Measurements from ENCODE around the gene UPK1B.
"Not testable (repeated sequence)": the region's sequence is repeated elsewhere in the genome, so short reads cannot be mapped to it uniquely, and the experiment has no call there.

UPK1B gene

GRCh38 chr3:119160361-119160760 lies 13.0 kb upstream of the UPK1B start:
- H3K4me1 ChIP-seq (ENCODE audit: insufficient read depth, insufficient read length), result no peaks in the 10 kb centered on the region
- H3K27me3 ChIP-seq (ENCODE audit: insufficient read depth, insufficient read length), result no peaks in the 10 kb centered on the region
- TF ChIP-seq SUZ12 (IDR thresholded peaks at IDR 0.05; ENCODE audit: extremely low read depth, insufficient read depth, insufficient read length) (no peak), ZNF274 (IDR thresholded peaks at IDR 0.05; ENCODE audit: low read depth, low read length) (no peak), YY1 (IDR thresholded peaks at IDR 0.05; ENCODE audit: insufficient read depth, insufficient read length) (no peak)
- H3K9me3 ChIP-seq (ENCODE audit: insufficient read depth, low read length), result peaks cover 28% of the 10 kb centered on the region
- DNase-seq (ENCODE audit: low read depth, low spot score), result no peak
- H3K9ac ChIP-seq (ENCODE audit: insufficient read length, low read depth), result no peak overlapping the region
- H3K36me3 ChIP-seq (ENCODE audit: insufficient read depth, insufficient read length, low read length), result no peaks in the 10 kb centered on the region
- no peak overlapping the region for H3K4me3 ChIP-seq (ENCODE audit: insufficient read length, low read depth)

- TF ChIP-seq YY1 (IDR thresholded peaks at IDR 0.05; ENCODE audit: insufficient read depth, insufficient read length) (no peak), ZNF274 (IDR thresholded peaks at IDR 0.05; ENCODE audit: low read depth, low read length) (no peak), SUZ12 (IDR thresholded peaks at IDR 0.05; ENCODE audit: extremely low read depth, insufficient read depth, insufficient read length) (no peak)
- H3K4me3 ChIP-seq (ENCODE audit: insufficient read length, low read depth), result no peak overlapping the region
- H3K27me3 ChIP-seq (ENCODE audit: insufficient read depth, insufficient read length), result no peaks in the 10 kb centered on the region
- DNase-seq (ENCODE audit: low read depth, low spot score), result no peak
- H3K9me3 ChIP-seq (ENCODE audit: insufficient read depth, low read length), result peaks cover 28% of the 10 kb centered on the region
- H3K4me1 ChIP-seq (ENCODE audit: insufficient read depth, insufficient read length), result no peaks in the 10 kb centered on the region
- no peak overlapping the region for H3K9ac ChIP-seq (ENCODE audit: insufficient read length, low read depth)
- no peaks in the 10 kb centered on the region for H3K36me3 ChIP-seq (ENCODE audit: insufficient read depth, insufficient read length, low read length)
Measured at GRCh38 chr3:119160815-119161214, 12.6 kb upstream of the UPK1B start.

- H3K4me3 ChIP-seq (ENCODE audit: insufficient read length, low read depth), result no peak overlapping the region
- no peaks in the 10 kb centered on the region for H3K27me3 ChIP-seq (ENCODE audit: insufficient read depth, insufficient read length)
- no peaks in the 10 kb centered on the region for H3K36me3 ChIP-seq (ENCODE audit: insufficient read depth, insufficient read length, low read length)
- no peak overlapping the region for H3K9ac ChIP-seq (ENCODE audit: insufficient read length, low read depth)
- H3K9me3 ChIP-seq (ENCODE audit: insufficient read depth, low read length), result peaks cover 28% of the 10 kb centered on the region
- H3K4me1 ChIP-seq (ENCODE audit: insufficient read depth, insufficient read length), result no peaks in the 10 kb centered on the region
- no peak for DNase-seq (ENCODE audit: low read depth, low spot score)
- TF ChIP-seq YY1 (IDR thresholded peaks at IDR 0.05; ENCODE audit: insufficient read depth, insufficient read length) (no peak), ZNF274 (IDR thresholded peaks at IDR 0.05; ENCODE audit: low read depth, low read length) (no peak), SUZ12 (IDR thresholded peaks at IDR 0.05; ENCODE audit: extremely low read depth, insufficient read depth, insufficient read length) (no peak)
Measured at GRCh38 chr3:119161240-119161639, 12.2 kb upstream of the UPK1B start.

- not testable (repeated sequence) for H3K9ac ChIP-seq (ENCODE audit: insufficient read length, low read depth); H3K4me1 ChIP-seq (ENCODE audit: insufficient read depth, insufficient read length); H3K27me3 ChIP-seq (ENCODE audit: insufficient read depth, insufficient read length); H3K4me3 ChIP-seq (ENCODE audit: insufficient read length, low read depth); H3K36me3 ChIP-seq (ENCODE audit: insufficient read depth, insufficient read length, low read length); DNase-seq (ENCODE audit: low read depth, low spot score)
- H3K9me3 ChIP-seq (ENCODE audit: insufficient read depth, low read length), result peaks cover 28% of the 10 kb centered on the region
Measured at GRCh38 chr3:119164745-119165144, 8.7 kb upstream of the UPK1B start.

GRCh38 chr3:119170821-119171220 lies 2.6 kb upstream of the UPK1B start:
- H3K9ac ChIP-seq (ENCODE audit: insufficient read length, low read depth), result no peak overlapping the region
- no peak for DNase-seq (ENCODE audit: low read depth, low spot score)
- no peaks in the 10 kb centered on the region for H3K9me3 ChIP-seq (ENCODE audit: insufficient read depth, low read length)
- no peaks in the 10 kb centered on the region for H3K4me1 ChIP-seq (ENCODE audit: insufficient read depth, insufficient read length)
- H3K4me3 ChIP-seq (ENCODE audit: insufficient read length, low read depth), result no peak overlapping the region
- TF ChIP-seq YY1 (IDR thresholded peaks at IDR 0.05; ENCODE audit: insufficient read depth, insufficient read length), result no peak
- TF ChIP-seq ZNF274 (IDR thresholded peaks at IDR 0.05; ENCODE audit: low read depth, low read length), result no peak
- no peak for TF ChIP-seq SUZ12 (IDR thresholded peaks at IDR 0.05; ENCODE audit: extremely low read depth, insufficient read depth, insufficient read length)
- no peaks in the 10 kb centered on the region for H3K36me3 ChIP-seq (ENCODE audit: insufficient read depth, insufficient read length, low read length)
- peaks cover 3% of the 10 kb centered on the region for H3K27me3 ChIP-seq (ENCODE audit: insufficient read depth, insufficient read length)

GRCh38 chr3:119175872-119176756 lies 2.7 kb downstream of the UPK1B start:
- Histone ChIP-seq H3K36me3 (ENCODE audit: insufficient read depth, insufficient read length, low read length) (no peaks in the 10 kb centered on the region), H3K4me1 (ENCODE audit: insufficient read depth, insufficient read length) (no peaks in the 10 kb centered on the region), H3K9ac (ENCODE audit: insufficient read length, low read depth) (no peak overlapping the region), H3K4me3 (ENCODE audit: insufficient read length, low read depth) (no peak overlapping the region), H3K9me3 (ENCODE audit: insufficient read depth, low read length) (no peaks in the 10 kb centered on the region), H3K27me3 (ENCODE audit: insufficient read depth, insufficient read length) (peaks cover 3% of the 10 kb centered on the region)
- no peak for DNase-seq (ENCODE audit: low read depth, low spot score)
- TF ChIP-seq SUZ12 (IDR thresholded peaks at IDR 0.05; ENCODE audit: extremely low read depth, insufficient read depth, insufficient read length) (no peak), YY1 (IDR thresholded peaks at IDR 0.05; ENCODE audit: insufficient read depth, insufficient read length) (no peak), ZNF274 (IDR thresholded peaks at IDR 0.05; ENCODE audit: low read depth, low read length) (no peak)

- H3K4me3 ChIP-seq (ENCODE audit: insufficient read length, low read depth), result no peak overlapping the region
- H3K36me3 ChIP-seq (ENCODE audit: insufficient read depth, insufficient read length, low read length), result no peaks in the 10 kb centered on the region
- no peaks in the 10 kb centered on the region for H3K9me3 ChIP-seq (ENCODE audit: insufficient read depth, low read length)
- no peak for TF ChIP-seq SUZ12 (IDR thresholded peaks at IDR 0.05; ENCODE audit: extremely low read depth, insufficient read depth, insufficient read length)
- TF ChIP-seq YY1 (IDR thresholded peaks at IDR 0.05; ENCODE audit: insufficient read depth, insufficient read length), result no peak
- no peak for TF ChIP-seq ZNF274 (IDR thresholded peaks at IDR 0.05; ENCODE audit: low read depth, low read length)
- H3K27me3 ChIP-seq (ENCODE audit: insufficient read depth, insufficient read length), result peaks cover 3% of the 10 kb centered on the region
- peaks cover under 1% of the 10 kb centered on the region for H3K4me1 ChIP-seq (ENCODE audit: insufficient read depth, insufficient read length)
- no peak for DNase-seq (ENCODE audit: low read depth, low spot score)
- H3K9ac ChIP-seq (ENCODE audit: insufficient read length, low read depth), result no peak overlapping the region
Measured at GRCh38 chr3:119176778-119177177, 3.4 kb downstream of the UPK1B start.
